Midbrain (tissue), 1 donor: ENCODE data around the gene NCAPD3.
"Not testable (repeated sequence)": the region's sequence is repeated elsewhere in the genome, so short reads cannot be mapped to it uniquely, and the experiment has no call there.

Source experiments
- DNase-seq: peaks from one replicate; lab custom pipeline; 2025; lab: John Stamatoyannopoulos, UW

NCAPD3 gene

DNA sequence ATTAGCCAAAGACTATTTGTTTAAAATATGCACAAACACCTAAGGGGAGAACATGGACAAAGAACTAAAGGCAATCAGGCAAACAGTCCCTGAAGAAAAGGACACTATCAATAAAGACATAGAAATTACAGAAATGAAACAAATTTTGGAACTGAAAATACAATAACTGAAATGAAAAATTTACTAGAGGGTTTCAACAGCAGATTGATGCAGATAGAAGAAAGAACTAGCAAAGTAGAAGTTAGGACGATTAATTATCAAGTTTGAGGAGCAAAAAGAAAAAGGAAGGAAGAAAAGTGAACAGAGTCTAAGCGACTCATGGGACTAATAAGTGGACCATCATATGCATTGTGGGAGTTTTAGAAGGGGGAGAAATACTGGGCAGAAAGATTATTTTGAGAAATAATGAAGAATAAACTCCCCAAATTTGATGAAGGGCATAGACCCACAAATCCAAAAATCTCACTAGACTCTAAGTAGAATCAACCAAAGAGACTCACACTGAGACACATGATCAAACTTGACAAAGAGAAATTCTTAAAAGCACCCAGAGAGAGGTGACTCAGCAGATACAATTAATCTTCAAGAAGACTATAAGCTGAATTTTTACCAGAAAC lies 92.0 kb downstream of the NCAPD3 start:
- DNase-seq = no peak

DNA sequence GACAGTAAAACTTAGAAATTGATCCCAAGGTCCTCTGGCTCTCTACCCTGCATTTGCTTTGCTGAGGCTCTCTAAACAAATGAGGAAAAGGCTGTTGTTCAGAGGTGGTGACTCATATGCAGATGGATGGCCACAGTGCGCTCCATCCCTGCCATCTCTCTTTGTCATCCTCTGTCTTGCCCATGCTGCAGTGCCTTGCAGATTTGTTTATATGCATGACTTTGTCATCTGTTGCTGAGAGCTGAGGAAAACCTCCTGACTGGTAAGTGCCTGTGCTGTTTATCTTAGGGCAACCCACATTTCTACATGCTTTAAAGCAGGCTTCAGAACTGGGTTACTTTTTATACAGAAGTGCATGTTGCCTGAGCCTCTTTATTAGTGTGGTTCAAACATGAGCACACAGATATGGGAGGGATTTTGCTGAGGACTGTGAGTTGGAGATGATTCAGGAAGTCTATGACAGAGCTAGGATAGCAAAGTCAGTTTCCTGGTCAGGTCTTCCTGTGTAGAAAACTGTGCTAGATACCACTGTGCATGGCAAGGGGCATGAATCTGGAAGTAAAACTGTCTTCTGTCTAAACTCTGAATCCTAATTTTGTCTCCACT lies 97.4 kb downstream of the NCAPD3 start:
- DNase-seq = peak; percentile 60

DNA sequence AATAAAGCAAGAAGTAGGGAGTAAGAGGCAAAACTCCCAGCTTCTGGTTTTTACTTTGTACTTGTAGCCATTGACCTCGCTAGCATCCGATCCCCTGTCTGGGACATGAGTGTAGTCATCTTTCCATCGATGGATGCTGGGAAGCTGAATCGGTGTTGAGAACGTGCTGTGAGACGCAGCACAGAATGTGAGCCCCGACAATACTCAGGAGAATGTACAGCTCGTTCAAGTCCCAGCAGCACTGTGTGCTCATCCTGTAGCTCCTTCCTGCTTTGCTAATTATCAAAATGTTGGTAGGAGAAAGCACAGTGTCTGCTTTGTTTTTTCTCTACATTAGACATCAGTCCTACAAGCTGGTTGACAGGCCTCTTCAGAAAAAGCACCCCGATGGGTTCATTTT lies 98.3 kb downstream of the NCAPD3 start:
- peak; percentile 61 for DNase-seq

DNA sequence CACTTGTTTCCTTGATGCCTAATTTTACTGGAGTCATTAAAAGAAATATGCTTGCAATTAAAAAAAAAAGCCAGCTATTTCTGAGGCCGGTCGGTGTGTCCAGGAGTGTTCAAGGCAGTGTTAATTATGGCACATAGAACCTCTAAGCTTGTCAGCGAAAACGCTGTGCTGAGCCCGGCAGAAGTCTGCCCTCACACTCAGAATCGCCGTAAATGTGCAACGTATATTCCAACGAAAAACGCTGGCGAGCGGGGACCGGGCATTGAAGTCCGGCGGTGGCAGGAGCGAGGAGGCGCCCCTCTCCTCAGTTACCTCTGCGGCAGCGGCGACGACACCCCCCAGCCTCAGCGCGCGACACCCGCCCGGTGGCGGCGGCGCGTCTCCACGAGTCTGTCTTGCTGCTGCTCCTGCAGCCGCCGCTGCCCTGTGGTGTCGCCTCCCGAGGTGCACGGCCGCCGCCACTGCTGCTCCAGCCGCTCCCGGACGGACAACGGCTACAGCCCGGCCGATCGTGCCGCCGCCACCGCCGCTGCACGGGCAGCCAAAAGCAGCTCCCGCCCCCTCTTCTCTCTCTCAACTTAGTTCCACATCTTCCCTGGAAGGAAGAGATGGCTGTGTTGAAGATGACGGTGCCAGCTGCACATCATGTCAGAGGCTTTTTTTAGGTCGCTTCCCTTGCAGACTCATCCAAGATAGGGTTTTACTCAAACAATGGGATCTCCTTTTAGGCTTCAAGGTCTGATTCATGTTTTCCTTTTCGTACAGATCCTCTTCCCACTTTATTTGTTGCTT lies 98.9 kb downstream of the NCAPD3 start:
- peak; percentile 61 for DNase-seq

DNA sequence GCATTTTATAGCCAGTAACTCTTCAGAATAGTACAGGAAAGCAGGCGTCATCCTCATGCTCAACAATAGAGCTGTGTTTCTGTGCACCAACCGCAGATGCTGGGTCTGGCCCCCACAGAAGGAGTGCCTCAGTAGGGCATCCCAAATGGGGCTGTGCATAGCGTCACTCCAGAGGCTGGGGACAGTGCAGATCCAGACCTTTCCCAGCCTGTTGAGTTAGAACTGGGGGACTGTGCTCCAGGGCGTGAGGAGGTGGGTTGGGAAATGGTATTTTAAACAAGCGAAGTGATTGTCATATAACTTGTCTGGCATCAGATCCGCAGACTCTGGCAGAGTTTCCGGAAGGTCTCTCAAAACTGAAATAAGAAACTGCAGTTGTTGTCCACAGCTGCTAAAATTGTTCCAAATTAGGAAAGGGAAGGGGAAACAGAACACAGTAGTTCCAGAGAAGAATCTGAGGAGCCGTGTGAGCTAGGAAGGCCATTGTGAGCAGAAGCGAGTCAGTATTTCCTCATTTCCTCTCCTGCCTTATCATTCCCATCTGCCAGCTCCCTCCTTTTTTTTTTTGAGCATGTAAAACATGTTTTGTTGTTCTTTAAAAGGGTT lies 102.7 kb downstream of the NCAPD3 start:
- peak; percentile 82 for DNase-seq

DNA sequence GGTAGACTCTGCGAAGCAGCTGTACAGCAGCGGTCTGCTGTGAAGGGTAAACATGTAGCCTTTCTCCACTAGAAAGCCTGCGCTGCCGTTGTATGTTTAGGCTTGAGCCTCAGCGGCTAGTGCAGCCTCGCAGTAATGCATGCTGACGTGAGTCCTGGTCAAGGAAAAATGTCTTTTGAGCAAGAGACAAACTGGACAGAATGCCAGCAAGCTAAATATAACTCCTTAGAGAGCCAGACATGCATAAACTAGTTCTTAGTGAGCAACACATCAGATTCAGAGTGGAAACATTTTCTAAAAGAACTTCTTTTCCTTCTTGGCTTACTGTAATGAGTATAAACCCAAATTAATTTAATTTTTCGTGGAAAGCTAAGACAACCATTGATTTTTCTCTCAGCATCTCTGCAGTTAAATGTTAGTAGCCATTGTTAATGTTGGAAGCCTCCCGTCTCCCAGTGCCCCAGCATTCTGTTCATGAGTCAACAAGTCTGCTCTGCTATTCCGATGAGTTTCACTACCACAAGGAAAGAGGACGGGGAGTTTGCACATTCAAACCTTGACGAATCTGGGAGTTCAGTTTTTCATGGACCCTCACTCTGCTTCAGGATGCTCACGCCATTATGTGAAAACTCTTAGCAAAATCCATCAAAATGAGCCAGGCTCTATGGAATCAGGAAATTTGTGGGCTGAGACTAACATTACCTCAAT lies 103.5 kb downstream of the NCAPD3 start:
- peak; percentile 48 for DNase-seq

DNA sequence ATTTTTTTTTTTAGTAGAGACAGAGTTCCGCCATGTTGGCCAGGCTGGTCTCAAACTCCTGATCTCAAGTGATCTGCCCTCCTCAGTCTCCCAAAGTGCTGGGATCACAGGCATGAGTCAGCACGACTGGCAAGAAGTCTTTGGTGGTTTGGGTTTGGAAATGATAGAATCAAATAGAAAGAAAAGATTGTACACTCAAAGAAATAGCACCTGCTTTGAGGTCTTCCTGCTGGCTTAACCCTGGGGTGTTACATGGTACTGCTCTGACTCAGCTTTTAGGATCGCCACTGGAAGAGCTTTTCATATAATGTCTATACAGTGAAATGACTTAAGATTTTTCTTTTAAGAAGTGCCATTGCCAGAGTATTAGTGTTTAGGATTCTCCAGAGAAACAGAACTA lies 104.7 kb downstream of the NCAPD3 start:
- no peak for DNase-seq

DNA sequence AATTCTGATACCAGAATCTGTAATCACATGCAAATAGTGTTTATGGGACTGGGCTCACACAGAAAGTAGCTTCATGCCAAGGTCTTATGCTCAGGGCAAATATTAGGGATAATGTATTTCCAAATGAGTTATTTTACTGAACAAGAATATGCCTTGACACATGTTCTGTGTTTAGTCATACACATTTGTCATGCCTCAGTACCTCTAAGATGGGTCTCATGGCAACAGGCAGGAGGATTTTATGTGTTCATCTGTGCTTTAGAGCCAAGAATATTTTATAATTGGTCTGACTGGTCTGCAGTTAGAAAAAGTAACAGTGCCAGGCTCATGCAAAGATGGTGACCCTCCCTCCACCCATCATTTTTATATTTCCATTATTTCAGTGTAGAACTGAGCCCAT lies 105.8 kb downstream of the NCAPD3 start:
- no peak for DNase-seq

DNA sequence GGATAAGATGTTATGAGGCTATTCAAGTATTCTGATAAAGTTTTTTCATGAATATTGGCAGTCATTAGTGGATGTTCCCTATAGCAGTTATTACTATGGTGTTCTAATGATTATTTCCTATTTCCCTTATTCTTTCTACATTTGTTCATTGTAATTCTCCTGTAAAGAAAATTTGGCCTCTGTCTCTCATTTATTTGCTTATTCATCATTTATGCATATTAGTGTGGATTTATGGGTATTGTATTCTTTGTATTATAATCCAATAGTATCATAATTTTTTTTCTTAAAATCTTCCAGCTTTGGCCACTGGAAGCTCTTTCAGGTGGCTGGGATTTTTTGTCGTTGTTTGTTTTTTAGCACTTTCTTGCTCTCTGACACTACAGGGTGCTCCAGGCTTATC lies 107.6 kb downstream of the NCAPD3 start:
- no peak for DNase-seq

DNA sequence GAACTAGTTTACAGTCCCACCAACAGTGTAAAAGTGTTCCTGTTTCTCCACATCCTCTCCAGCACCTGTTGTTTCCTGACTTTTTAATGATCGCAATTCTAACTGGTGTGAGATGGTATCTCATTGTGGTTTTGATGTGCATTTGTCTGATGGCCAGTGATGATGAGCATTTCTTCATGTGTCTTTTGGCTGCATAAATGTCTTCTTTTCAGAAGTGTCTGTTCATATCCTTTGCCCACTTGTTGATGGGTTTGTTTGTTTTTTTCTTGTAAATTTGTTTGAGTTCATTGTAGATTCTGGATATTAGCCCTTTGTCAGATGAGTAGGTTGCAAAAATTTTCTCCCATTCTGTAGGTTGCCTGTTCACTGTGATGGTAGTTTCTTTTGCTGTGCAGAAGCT lies 110.0 kb downstream of the NCAPD3 start:
- DNase-seq = not testable (repeated sequence)

DNA sequence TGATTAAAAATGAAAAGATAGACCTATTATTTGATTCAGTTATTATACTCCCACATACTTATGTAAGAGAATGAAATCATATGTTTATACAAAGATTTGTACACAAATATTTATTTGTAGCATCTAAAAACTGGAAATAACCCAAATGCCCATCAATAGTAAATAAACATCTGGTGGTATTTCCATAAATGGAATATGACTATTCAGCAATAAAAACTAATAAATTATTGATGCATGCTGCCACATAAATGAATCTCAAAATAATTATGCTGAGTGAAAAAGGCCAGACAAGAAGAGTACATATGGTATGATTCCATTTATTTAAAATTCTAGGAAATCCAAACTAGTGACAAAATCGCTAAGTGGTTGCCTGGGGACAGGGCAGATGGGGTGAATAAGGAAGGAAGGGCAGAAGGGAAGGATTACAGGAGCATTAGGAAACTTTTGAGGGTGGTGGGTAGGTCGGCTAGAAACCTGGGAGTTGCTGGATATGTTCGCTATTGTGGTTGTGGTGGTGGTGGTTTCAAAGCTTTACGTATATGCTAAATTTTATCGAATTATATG lies 113.4 kb downstream of the NCAPD3 start:
- DNase-seq = no peak
